ENCODE data around the gene STUM.

The STUM gene

DNA sequence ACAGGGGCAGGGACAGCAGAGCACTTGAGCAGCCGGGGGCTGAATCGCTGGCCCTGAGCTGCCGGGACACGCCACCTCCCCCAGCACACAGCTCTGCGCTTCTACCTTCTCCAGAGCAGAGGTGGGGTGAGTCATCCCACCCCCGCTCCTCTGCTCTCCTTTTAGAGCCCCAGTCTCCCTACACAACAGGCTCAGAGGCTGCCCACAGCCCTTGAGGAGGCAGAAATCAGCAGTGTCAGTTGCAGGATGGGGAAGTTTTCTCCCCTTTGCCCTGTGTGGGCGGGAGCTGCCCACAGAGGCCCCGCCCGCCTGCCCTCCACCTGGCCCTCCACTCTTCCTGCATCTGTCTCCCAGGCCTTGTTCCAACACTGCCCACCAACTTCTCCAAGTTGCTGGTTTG lies 94.6 kb downstream of the STUM start:
- no peak overlapping the region for H3K4me3 ChIP-seq (ENCODE audit: insufficient read length, low read depth)
- no peaks in the 10 kb centered on the region for H3K27me3 ChIP-seq (ENCODE audit: insufficient read depth, insufficient read length)
- DNase-seq (ENCODE audit: low read depth, low spot score) = peak; percentile 62
- peaks cover 73% of the 10 kb centered on the region for H3K36me3 ChIP-seq (ENCODE audit: insufficient read depth, insufficient read length, low read length)
- peaks cover 45% of the 10 kb centered on the region for H3K4me1 ChIP-seq (ENCODE audit: insufficient read depth, insufficient read length)
- H3K9ac ChIP-seq (ENCODE audit: insufficient read length, low read depth) = no peak overlapping the region
- no peak for TF ChIP-seq SUZ12 (IDR thresholded peaks at IDR 0.05; ENCODE audit: extremely low read depth, insufficient read depth, insufficient read length)
- TF ChIP-seq YY1 (IDR thresholded peaks at IDR 0.05; ENCODE audit: insufficient read depth, insufficient read length) = no peak
- TF ChIP-seq ZNF274 (IDR thresholded peaks at IDR 0.05; ENCODE audit: low read depth, low read length) = no peak
- H3K9me3 ChIP-seq (ENCODE audit: insufficient read depth, low read length) = no peaks in the 10 kb centered on the region

GRCh38 chr1:226643611-226644540 lies 95.3 kb downstream of the STUM start:
- H3K27me3 ChIP-seq (ENCODE audit: insufficient read depth, insufficient read length) = no peaks in the 10 kb centered on the region
- TF ChIP-seq SUZ12 (IDR thresholded peaks at IDR 0.05; ENCODE audit: extremely low read depth, insufficient read depth, insufficient read length) = no peak
- TF ChIP-seq ZNF274 (IDR thresholded peaks at IDR 0.05; ENCODE audit: low read depth, low read length) = no peak
- no peak for TF ChIP-seq YY1 (IDR thresholded peaks at IDR 0.05; ENCODE audit: insufficient read depth, insufficient read length)
- no peak for DNase-seq (ENCODE audit: low read depth, low spot score)
- H3K4me1 ChIP-seq (ENCODE audit: insufficient read depth, insufficient read length) = peaks cover 45% of the 10 kb centered on the region
- H3K4me3 ChIP-seq (ENCODE audit: insufficient read length, low read depth) = no peak overlapping the region
- peak overlapping the region; percentile 37 for H3K9ac ChIP-seq (ENCODE audit: insufficient read length, low read depth)
- no peaks in the 10 kb centered on the region for H3K9me3 ChIP-seq (ENCODE audit: insufficient read depth, low read length)
- peaks cover 68% of the 10 kb centered on the region for H3K36me3 ChIP-seq (ENCODE audit: insufficient read depth, insufficient read length, low read length)

DNA sequence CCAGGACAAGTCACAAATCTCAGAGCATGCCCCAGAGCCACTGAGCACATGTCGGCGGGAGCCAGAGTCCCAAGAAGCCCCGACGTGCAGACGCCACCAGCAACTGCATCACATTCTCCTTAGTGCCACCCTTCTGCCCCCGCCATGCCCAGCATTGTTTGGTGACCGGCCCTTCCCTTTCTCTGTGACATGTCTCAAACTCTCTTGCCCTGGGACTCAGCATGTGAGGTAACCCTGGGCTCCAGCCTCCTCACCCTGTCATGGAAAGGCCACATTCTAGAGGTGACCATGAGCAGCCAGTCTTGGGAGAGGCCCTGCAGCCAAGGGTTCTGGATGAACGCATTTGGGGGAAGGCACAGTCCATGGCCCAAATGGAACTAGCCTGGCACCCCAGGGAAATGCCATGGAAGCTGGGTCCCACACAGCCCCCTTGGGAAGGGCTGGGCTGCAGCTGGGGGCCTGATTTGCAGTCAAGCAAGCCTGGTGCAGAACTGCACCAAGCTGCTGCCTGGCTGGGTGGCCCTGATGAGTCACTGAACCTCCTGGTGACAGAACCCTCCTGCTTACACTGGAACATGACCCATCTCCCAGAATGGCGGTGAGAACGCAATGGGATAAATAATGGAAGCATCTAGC lies 96.1 kb downstream of the STUM start:
- Histone ChIP-seq H3K4me1 (ENCODE audit: insufficient read depth, insufficient read length) (peaks cover 48% of the 10 kb centered on the region), H3K36me3 (ENCODE audit: insufficient read depth, insufficient read length, low read length) (peaks cover 64% of the 10 kb centered on the region), H3K9ac (ENCODE audit: insufficient read length, low read depth) (no peak overlapping the region), H3K9me3 (ENCODE audit: insufficient read depth, low read length) (no peaks in the 10 kb centered on the region), H3K4me3 (ENCODE audit: insufficient read length, low read depth) (no peak overlapping the region), H3K27me3 (ENCODE audit: insufficient read depth, insufficient read length) (no peaks in the 10 kb centered on the region)
- no peak for DNase-seq (ENCODE audit: low read depth, low spot score)
- TF ChIP-seq SUZ12 (IDR thresholded peaks at IDR 0.05; ENCODE audit: extremely low read depth, insufficient read depth, insufficient read length) (no peak), YY1 (IDR thresholded peaks at IDR 0.05; ENCODE audit: insufficient read depth, insufficient read length) (no peak), ZNF274 (IDR thresholded peaks at IDR 0.05; ENCODE audit: low read depth, low read length) (no peak)

GRCh38 chr1:226645279-226645976 lies 96.9 kb downstream of the STUM start:
- Histone ChIP-seq H3K4me3 (ENCODE audit: insufficient read length, low read depth) (no peak overlapping the region), H3K9ac (ENCODE audit: insufficient read length, low read depth) (peak overlapping the region; percentile 24), H3K4me1 (ENCODE audit: insufficient read depth, insufficient read length) (peaks cover 42% of the 10 kb centered on the region), H3K27me3 (ENCODE audit: insufficient read depth, insufficient read length) (no peaks in the 10 kb centered on the region), H3K9me3 (ENCODE audit: insufficient read depth, low read length) (no peaks in the 10 kb centered on the region), H3K36me3 (ENCODE audit: insufficient read depth, insufficient read length, low read length) (peaks cover 57% of the 10 kb centered on the region)
- no peak for TF ChIP-seq SUZ12 (IDR thresholded peaks at IDR 0.05; ENCODE audit: extremely low read depth, insufficient read depth, insufficient read length)
- TF ChIP-seq ZNF274 (IDR thresholded peaks at IDR 0.05; ENCODE audit: low read depth, low read length) = no peak
- no peak for TF ChIP-seq YY1 (IDR thresholded peaks at IDR 0.05; ENCODE audit: insufficient read depth, insufficient read length)
- DNase-seq (ENCODE audit: low read depth, low spot score) = no peak

GRCh38 chr1:226646026-226646869 lies 97.7 kb downstream of the STUM start:
- H3K36me3 ChIP-seq (ENCODE audit: insufficient read depth, insufficient read length, low read length) = peaks cover 54% of the 10 kb centered on the region
- no peaks in the 10 kb centered on the region for H3K27me3 ChIP-seq (ENCODE audit: insufficient read depth, insufficient read length)
- peak overlapping the region; percentile 38 for H3K9ac ChIP-seq (ENCODE audit: insufficient read length, low read depth)
- no peak for DNase-seq (ENCODE audit: low read depth, low spot score)
- H3K9me3 ChIP-seq (ENCODE audit: insufficient read depth, low read length) = no peaks in the 10 kb centered on the region
- H3K4me1 ChIP-seq (ENCODE audit: insufficient read depth, insufficient read length) = peaks cover 35% of the 10 kb centered on the region
- no peak overlapping the region for H3K4me3 ChIP-seq (ENCODE audit: insufficient read length, low read depth)
- TF ChIP-seq YY1 (IDR thresholded peaks at IDR 0.05; ENCODE audit: insufficient read depth, insufficient read length) (no peak), SUZ12 (IDR thresholded peaks at IDR 0.05; ENCODE audit: extremely low read depth, insufficient read depth, insufficient read length) (no peak), ZNF274 (IDR thresholded peaks at IDR 0.05; ENCODE audit: low read depth, low read length) (no peak)

DNA sequence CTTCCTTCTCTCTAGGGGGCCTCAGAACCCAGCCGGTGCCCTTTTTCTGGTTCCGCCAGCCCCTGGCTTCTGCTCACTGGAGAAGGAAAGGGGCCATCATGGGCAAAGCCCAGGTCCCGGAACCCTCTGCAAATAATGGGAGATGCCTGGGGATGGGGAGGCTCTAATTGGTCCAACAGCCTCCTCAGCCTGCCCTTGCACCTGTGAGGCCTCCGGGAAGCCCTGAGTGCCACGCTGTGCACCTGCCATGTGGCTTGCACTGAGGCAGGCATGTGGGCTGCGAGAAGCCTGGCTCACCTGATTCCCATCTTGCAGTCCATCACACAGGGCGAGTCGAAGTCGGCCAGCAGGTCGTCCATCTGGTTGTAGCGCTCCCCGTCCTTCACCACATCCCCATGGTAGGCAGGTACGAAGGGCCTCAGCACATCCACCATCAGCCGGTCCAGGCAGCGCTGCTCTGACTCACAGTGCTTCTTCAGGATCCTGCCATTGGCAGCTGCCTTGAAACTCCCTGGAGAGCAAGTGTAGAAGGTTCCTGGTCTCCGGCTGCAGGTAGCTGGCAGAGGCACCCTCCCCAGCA lies 98.4 kb downstream of the STUM start:
- H3K9me3 ChIP-seq (ENCODE audit: insufficient read depth, low read length) = no peaks in the 10 kb centered on the region
- no peaks in the 10 kb centered on the region for H3K27me3 ChIP-seq (ENCODE audit: insufficient read depth, insufficient read length)
- DNase-seq (ENCODE audit: low read depth, low spot score) = no peak
- H3K4me1 ChIP-seq (ENCODE audit: insufficient read depth, insufficient read length) = peaks cover 35% of the 10 kb centered on the region
- H3K4me3 ChIP-seq (ENCODE audit: insufficient read length, low read depth) = no peak overlapping the region
- H3K9ac ChIP-seq (ENCODE audit: insufficient read length, low read depth) = no peak overlapping the region
- TF ChIP-seq ZNF274 (IDR thresholded peaks at IDR 0.05; ENCODE audit: low read depth, low read length) (no peak), SUZ12 (IDR thresholded peaks at IDR 0.05; ENCODE audit: extremely low read depth, insufficient read depth, insufficient read length) (no peak), YY1 (IDR thresholded peaks at IDR 0.05; ENCODE audit: insufficient read depth, insufficient read length) (no peak)
- peaks cover 47% of the 10 kb centered on the region for H3K36me3 ChIP-seq (ENCODE audit: insufficient read depth, insufficient read length, low read length)

All from NT2/D1 (cell line).